Cardiac atrium fibroblast (primary cell): ENCODE results near the gene CXCR1. TPM values are rescaled to one million over a fixed set of nuclear protein-coding genes. Genes with fewer than 3 reads are reported as not detected.

Experiments used
- total RNA-seq: library from RNA; depleted of rRNA; stranded (reverse); fragments of >200 nt; gene quantifications from 2 replicates; pipeline ENCODE4 v1.2.3, GENCODE V29; 2015

CXCR1 gene
- total RNA-seq = not detected in 2 replicates

GRCh38 chr2:218166791-218167190 lies at the start of gene CXCR1:
CXCR1 (minus strand) TSS chr2:218166962; CDS start chr2:218165211, 1,751 bp downstream.

GRCh38 chr2:218125626-218126080 lies 41.1 kb downstream of the CXCR1 start, which contains the start of gene CXCR2:
CXCR2 (plus strand) TSS chr2:218126028; CDS start chr2:218134802, 8,774 bp downstream.

Other genes starting within 250 kb of the CXCR1 start
- 61.2 and 79.7 TPM in 2 replicates for gene TNS1, start 164.0 kb downstream of the CXCR1 start, total RNA-seq
- gene RUFY4, start 97.7 kb downstream of the CXCR1 start, total RNA-seq = not detected in 2 replicates
- gene CXCR2, start 40.9 kb downstream of the CXCR1 start, total RNA-seq = not detected in 2 replicates
- 444 and 448 TPM in 2 replicates for gene ARPC2, start 50.2 kb upstream of the CXCR1 start, total RNA-seq
- not detected in 2 replicates for gene GPBAR1, start 94.1 kb upstream of the CXCR1 start, total RNA-seq
- gene AAMP, start 103.2 kb upstream of the CXCR1 start, total RNA-seq = 86.7 and 116 TPM in 2 replicates
- 32.9 and 36.3 TPM in 2 replicates for gene PNKD, start 103.6 kb upstream of the CXCR1 start, total RNA-seq
- 109 and 139 TPM in 2 replicates for gene TMBIM1, start 125.5 kb upstream of the CXCR1 start, total RNA-seq
- not detected in 2 replicates for gene CATIP, start 189.9 kb upstream of the CXCR1 start, total RNA-seq
- gene SLC11A1, start 215.3 kb upstream of the CXCR1 start, total RNA-seq = under 0.01 TPM in 2 replicates
- 87.0 and 94.2 TPM in 2 replicates for gene CTDSP1, start 232.9 kb upstream of the CXCR1 start, total RNA-seq